HCT116 (cell line): ENCODE results near the gene RASSF3.

ENCODE experiments used
- EZH2phosphoT487 ChIP-seq: fragments of 200-600 bp; IDR thresholded peaks from 2 replicates; pipeline ENCODE4 v1.6.1; 2018; ENCODE audit warnings: antibody characterized with exemption, borderline replicate concordance
- POLR2AphosphoS5 ChIP-seq: IDR thresholded peaks from 2 replicates; pipeline ENCODE4 v1.6.1; 2011; ENCODE audit warnings: mild to moderate bottlenecking, low read depth, low read length, moderate library complexity

DNA sequence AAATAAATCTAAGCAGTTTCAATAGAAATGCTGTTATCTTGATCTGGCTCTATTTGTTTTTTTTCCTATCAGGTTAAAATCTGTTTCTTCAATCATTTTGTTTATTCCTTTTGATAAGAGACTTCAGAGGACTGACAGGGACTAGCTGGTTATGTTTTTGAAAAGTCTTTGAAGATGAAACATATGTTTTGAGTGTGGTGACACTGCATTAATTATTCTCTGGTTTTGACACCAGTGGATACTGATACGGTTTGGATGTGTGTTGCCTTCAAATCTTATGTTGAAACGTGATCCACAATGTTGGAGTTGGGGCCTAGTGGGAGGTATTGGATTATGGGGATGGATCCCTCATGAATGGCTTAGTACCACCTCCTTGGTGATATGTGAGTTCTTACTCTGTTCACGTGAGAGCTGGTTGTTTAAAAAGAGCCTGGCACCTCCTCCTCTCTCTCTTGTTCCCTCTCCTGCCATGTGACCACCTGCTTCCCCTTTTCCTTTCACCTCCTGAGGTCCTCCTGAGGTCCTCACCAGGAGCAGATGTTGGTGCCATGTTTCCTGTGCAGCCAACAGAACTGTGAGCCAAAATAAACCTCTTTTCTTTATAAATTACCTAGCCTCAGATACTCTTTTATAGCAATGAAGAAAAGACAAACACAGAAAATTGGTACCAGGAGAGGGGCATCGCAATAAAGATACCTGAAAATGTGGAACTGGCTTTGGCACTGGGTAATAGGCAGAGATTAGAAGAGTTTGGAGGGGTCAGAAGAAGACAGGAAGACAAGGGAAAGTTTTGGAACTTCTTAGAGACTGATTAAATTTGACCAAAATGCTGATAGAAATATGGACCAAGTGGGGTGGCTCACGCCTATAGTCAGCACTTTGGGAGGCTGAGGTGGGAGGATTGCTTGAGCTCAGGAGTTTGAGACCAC is 23.0 kb downstream of the RASSF3 start:
- TF ChIP-seq POLR2AphosphoS5, result no peak
- no peak for TF ChIP-seq EZH2phosphoT487
